DND-41 (cell line): ENCODE measurements around the gene NTSR2.

Experiments used
- EZH2 ChIP-seq: IDR thresholded peaks from 3 replicates; pipeline ENCODE4 v1.6.1; 2012; ENCODE audit warnings: borderline replicate concordance, low read depth, mild to moderate bottlenecking, moderate library complexity, low read length, inconsistent platforms; ENCODE audit not compliant: severe bottlenecking
- TF ChIP-seq, protein P1 (sequence below): IDR thresholded peaks from 2 replicates; pipeline ENCODE4 v1.5.1; 2012; ENCODE audit warnings: borderline replicate concordance, low read length, moderate library complexity, mild to moderate bottlenecking; ENCODE audit not compliant: poor library complexity, severe bottlenecking; ENCODE audit errors: extremely low read depth

DNA sequence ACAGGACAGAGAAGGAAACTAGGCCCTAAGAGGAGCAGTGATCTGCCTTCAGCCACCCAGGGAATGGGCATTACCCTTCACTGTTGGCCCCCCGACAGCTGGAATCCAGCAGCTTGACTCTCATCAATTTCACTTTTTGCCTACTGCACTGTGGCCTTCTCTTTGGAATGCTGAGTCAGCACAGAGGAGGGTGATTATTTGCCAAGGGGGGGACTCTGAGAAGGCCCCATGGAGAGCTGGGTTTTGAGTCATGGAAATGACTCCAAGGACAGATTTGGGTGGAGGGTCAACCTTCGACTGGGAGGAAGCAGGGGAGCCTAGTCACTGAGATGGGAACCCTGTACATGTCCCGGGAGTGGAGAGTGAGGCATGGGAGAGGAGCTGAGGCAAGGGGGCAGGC is 38.1 kb upstream of the NTSR2 start:
- no peak for TF ChIP-seq EZH2
- TF ChIP-seq, protein P1, sequence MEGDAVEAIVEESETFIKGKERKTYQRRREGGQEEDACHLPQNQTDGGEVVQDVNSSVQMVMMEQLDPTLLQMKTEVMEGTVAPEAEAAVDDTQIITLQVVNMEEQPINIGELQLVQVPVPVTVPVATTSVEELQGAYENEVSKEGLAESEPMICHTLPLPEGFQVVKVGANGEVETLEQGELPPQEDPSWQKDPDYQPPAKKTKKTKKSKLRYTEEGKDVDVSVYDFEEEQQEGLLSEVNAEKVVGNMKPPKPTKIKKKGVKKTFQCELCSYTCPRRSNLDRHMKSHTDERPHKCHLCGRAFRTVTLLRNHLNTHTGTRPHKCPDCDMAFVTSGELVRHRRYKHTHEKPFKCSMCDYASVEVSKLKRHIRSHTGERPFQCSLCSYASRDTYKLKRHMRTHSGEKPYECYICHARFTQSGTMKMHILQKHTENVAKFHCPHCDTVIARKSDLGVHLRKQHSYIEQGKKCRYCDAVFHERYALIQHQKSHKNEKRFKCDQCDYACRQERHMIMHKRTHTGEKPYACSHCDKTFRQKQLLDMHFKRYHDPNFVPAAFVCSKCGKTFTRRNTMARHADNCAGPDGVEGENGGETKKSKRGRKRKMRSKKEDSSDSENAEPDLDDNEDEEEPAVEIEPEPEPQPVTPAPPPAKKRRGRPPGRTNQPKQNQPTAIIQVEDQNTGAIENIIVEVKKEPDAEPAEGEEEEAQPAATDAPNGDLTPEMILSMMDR = no peak
